ENCODE data around the gene RHBDD2. TPM values are rescaled to one million over a fixed set of nuclear protein-coding genes. Genes with fewer than 3 reads are reported as not detected.

Gene RHBDD2
- total RNA-seq, 8 experiments from 2014 or later: 44.1 to 157 (median 73.2) TPM

Other genes with a start within 250 kb of the RHBDD2 start
- 10 to 100 TPM in 5 of 8 experiments, 1 to 10 TPM in 3; 1.8 to 28.4 (median 19.1) TPM for gene HIP1, start 140.1 kb upstream of the RHBDD2 start, total RNA-seq
- gene CCL26, start 106.8 kb upstream of the RHBDD2 start, total RNA-seq: 1 to 10 TPM in 1 of 8 experiments, not detected in 7; 4.9 TPM
- not detected for gene CCL24, start 65.2 kb upstream of the RHBDD2 start, total RNA-seq
- 100 to 1,000 TPM in 1 of 8 experiments, 10 to 100 TPM in 7; 52.9 to 105 (median 66.2) TPM for gene POR, start 36.1 kb downstream of the RHBDD2 start, total RNA-seq
- gene TMEM120A, start 115.6 kb downstream of the RHBDD2 start, total RNA-seq: 10 to 100 TPM; 17.6 to 29.8 (median 22.3) TPM
- gene STYXL1, start 169.0 kb downstream of the RHBDD2 start, total RNA-seq: 10 to 100 TPM; 33.3 to 63.4 (median 42.4) TPM
- 100 to 1,000 TPM in 7 of 8 experiments, 10 to 100 TPM in 1; 98.4 to 223 (median 131) TPM for gene MDH2, start 169.1 kb downstream of the RHBDD2 start, total RNA-seq

Measured in motor neuron (in vitro differentiated cells).